ENCODE data around the gene TMC8.

Gene TMC8

DNA sequence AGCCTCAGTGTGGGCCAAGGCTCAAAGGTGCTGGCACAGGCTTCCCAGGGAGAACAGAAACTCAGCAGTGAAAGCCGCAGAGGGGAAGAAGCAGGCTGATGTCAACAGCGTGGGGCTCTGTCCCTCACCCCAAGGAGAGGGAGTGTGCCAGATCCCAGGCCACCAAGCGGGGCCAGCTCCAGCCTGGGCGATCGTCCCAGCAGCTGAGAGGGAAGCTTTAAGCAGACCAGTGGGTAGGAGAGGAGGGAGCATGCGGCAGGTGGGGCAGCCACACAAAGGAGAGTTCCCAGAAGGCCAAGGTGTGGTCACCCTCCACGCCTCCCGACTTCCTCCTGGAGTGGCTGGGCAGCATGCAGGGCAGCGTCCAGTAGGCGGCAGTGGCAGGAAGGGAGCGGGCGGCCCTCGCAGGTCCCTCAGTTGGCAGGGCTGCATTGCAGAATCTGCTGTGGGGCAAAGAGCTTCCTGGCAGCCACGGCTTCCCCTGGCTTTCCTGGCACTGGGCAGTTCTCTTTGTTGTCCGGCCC, 43.8 kb downstream of the TMC8 start:
- ChIA-PET CTCF (interaction anchor here (0.8 to 6.3 kb wide), 13 partner anchors 11 to 89 kb away, joined by 3 to 50 read pairs (median 9); partner anchors contain the start of genes AFMID, C17orf99 and TK1), POLR2A (interaction anchor here (0.6 to 1.4 kb wide), 4 partner anchors 8 to 50 kb away, joined by 3 to 4 read pairs (median 4); partner anchors contain the start of gene AFMID)
- peak; percentile 24 for TF ChIP-seq CTCF (IDR thresholded peaks at IDR 0.05; ENCODE audit: control extremely low read depth, extremely low read depth, low read depth, missing control alignments)
- no peak for DNase-seq (ENCODE audit: extremely low spot score)

DNA sequence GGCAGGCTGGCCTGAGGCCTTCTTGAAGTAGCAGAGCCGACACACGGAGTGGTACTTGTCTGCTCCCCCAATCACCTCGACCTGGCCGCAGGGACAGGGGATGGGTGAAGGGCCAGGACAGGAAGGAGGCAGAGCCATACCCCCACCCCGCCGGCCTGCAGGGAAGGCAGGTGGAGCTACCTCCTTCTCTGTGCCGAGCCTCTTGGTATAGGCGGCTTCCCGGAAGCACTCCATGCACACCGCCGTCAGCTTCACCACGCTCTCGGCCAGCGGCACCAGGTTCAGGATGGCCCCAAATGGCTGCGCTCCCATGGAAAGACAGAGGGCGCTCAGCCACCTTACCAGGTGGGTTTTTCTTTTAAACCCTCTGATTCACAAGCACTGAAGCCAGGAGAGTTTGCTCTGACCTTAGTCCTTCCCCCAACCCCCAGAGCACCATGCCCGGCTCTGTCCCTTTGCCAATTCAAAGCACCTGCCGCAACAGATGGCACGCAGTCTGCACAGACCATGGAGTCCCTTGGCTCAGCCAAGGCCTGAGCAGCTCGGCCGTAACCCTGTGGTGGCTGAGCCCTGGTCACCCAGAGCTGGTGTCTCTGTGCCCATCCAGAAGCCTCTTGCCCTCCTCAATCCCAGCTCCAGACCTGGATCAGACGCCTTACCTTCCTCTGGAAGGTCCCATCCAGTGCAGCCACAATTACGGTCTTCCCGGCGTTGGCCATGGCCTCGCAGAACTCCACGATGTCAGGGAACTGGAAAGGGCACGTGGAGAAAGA, 44.5 kb downstream of the TMC8 start:
- CTCF ChIA-PET: interaction anchor here (0.7 to 6.3 kb wide), 20 partner anchors 11 to 156 kb away, joined by 3 to 50 read pairs (median 6); partner anchors contain the start of genes AFMID, C17orf99 and TK1
- no peak for DNase-seq (ENCODE audit: extremely low spot score)
- peak; percentile 5 for TF ChIP-seq CTCF (IDR thresholded peaks at IDR 0.05; ENCODE audit: control extremely low read depth, extremely low read depth, low read depth, missing control alignments)
- POLR2A ChIA-PET: interaction anchor here (0.7 to 1.4 kb wide), 6 partner anchors 9 to 59 kb away, joined by 3 to 4 read pairs (median 3); no protein-coding TSS in a partner anchor

DNA sequence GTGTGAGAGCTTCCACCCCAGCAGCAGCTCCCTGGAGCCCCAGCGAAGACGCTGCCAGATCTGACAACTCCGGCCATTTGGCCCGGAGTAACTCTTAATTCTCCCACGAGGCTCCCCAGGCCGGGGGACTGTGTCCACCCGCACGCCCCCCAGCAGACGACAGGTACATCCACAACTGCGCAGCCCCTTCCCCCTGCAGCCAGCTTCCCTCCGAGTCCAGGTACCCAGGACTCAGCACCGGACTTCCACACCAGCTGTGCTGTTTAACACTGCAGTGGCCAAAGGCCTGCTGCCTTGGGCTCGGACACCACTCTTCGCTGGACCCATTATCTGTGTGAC, 45.0 kb downstream of the TMC8 start:
- TF ChIP-seq CTCF (IDR thresholded peaks at IDR 0.05; ENCODE audit: control extremely low read depth, extremely low read depth, low read depth, missing control alignments): no peak
- CTCF ChIA-PET: interaction anchor here (0.7 to 6.3 kb wide), 20 partner anchors 10 to 156 kb away, joined by 3 to 50 read pairs (median 6); partner anchors contain the start of genes AFMID and TK1
- DNase-seq (ENCODE audit: extremely low spot score): no peak
- POLR2A ChIA-PET: interaction anchor here (0.9 to 1.4 kb wide), 4 partner anchors 8 to 60 kb away, joined by 3 to 4 read pairs (median 4); no protein-coding TSS in a partner anchor

GRCh38 chr17:78176548-78177025, 46.0 kb downstream of the TMC8 start:
- ChIA-PET CTCF (interaction anchor here (0.6 to 6.3 kb wide), 31 partner anchors 9 to 163 kb away, joined by 3 to 50 read pairs (median 5); partner anchors contain the start of genes AFMID, TK1 and TMC8), POLR2A (interaction anchor here (0.5 to 1.1 kb wide), 5 partner anchors 10 to 50 kb away, joined by 3 to 5 read pairs (median 4); partner anchors contain the start of gene TMC6)
- peak; percentile 78 for DNase-seq (ENCODE audit: extremely low spot score)
- TF ChIP-seq CTCF (IDR thresholded peaks at IDR 0.05; ENCODE audit: control extremely low read depth, extremely low read depth, low read depth, missing control alignments): peak; percentile 98

DNA sequence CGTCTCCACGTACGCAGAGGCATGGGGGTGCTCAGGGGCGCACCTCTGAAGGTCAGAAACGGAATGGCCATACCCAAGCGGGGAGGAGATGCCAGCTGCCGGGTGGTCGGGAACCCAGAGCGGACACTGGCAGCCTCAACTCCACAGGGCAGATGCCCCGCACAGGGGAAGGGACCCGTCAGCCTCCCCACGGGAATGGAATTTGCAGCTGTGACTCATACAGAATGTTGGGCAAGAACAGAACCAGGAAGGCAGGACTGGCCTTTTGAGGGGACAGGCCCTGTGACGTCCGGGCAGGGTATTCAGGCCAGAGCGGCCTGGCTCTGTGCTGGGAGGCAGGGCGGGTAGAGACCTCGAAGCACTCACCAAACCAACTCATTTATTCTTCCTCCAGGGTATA, 48.8 kb downstream of the TMC8 start:
- no peak for TF ChIP-seq CTCF (IDR thresholded peaks at IDR 0.05; ENCODE audit: control extremely low read depth, extremely low read depth, low read depth, missing control alignments)
- ChIA-PET CTCF (interaction anchor here (1.3 to 2.6 kb wide), 5 partner anchors 35 to 94 kb away, joined by 3 to 10 read pairs (median 3); no protein-coding TSS in a partner anchor), POLR2A (interaction anchor here (0.6 kb wide), 1 partner anchor 8 kb away, joined by 3 read pairs; the partner anchor contains the start of genes AFMID and TK1)
- no peak for DNase-seq (ENCODE audit: extremely low spot score)

- ChIA-PET CTCF (interaction anchor here (1.4 to 2.6 kb wide), 3 partner anchors 36 to 70 kb away, joined by 3 to 10 read pairs (median 3); no protein-coding TSS in a partner anchor), POLR2A (no interaction called here)
- TF ChIP-seq CTCF (IDR thresholded peaks at IDR 0.05; ENCODE audit: control extremely low read depth, extremely low read depth, low read depth, missing control alignments): no peak
- DNase-seq (ENCODE audit: extremely low spot score): no peak
Observed at GRCh38 chr17:78180083-78180482, 49.5 kb downstream of the TMC8 start.
